SKM-1 (cell line): ENCODE results near the gene ARL9.

Experiments used
- DNase-seq: peaks from one replicate; lab custom pipeline; 2025; ENCODE audit not compliant: unreplicated experiment; lab: John Stamatoyannopoulos, UW

The ARL9 gene

DNA sequence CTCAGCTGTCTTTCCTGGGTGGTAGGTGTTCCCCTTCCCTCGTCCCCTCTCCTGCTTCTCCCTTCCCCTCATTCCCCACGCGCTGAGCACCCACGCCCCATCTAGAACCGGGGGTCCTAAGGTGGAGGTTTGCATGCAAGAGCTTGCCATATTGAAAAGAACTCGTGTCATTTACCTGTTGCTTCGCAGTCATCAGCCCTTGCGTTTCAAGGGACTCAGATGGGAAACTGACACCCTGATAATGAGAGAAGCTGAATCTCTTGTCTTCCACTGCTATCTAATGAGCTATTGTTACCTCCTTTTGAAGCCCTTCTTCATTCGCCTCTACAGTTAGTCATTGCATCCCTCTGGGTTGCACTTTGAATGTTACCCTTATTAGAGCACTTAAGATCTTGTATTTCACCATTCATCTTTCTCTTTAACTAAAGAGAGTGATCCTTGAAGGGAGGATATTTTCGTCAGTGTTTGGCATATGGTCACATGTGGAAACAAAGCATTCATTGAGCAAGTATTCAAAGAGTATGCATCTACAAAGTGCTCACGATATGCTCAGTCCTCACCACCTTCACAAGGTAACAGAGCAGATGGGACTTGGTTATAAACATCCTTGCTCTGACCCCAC is 25.7 kb downstream of the ARL9 start:
- no peak for DNase-seq

DNA sequence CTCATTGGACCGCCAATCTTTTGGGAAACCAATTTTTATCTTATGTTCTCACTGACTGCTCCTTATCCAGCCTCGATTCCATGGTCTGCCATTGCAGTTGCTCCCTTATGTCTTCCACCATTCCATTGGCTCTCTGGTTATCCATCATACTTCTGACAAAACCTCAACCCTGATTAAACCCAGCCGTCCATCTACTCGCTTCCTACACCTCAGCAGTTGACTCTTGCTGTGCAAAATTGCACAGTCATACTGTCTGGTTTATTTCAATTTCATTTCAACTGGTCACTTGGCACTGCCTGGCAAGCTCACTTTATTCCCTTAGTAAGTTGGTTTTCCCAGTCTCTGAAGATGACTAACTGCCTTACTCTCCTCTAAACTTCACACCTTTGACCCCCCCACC is 26.2 kb downstream of the ARL9 start:
- no peak for DNase-seq

GRCh38 chr4:56532239-56532638 is 26.6 kb downstream of the ARL9 start:
- DNase-seq = no peak

GRCh38 chr4:56535915-56536314 is 30.3 kb downstream of the ARL9 start:
- no peak for DNase-seq

DNA sequence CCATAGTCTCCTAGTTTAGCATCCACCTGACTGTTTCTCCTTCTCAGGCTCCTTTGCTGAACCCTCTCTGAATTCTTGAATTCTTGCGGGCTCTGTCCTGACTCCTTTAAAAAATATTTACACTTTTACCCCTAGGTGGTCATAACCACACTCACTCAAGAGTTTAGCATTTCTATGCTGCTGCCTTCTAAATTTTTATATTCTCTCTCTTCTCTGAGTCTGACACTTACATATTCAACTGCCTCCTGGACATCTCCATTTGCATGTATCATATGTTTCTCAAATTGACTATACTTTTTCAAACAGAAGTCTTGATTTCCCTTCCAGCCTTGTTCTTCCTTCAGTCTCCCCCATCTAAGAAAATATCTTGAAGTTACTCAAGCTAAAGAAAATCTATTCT is 31.6 kb downstream of the ARL9 start:
- no peak for DNase-seq

- DNase-seq = peak; percentile 19
Observed at GRCh38 chr4:56540826-56541225, 35.2 kb downstream of the ARL9 start.

DNA sequence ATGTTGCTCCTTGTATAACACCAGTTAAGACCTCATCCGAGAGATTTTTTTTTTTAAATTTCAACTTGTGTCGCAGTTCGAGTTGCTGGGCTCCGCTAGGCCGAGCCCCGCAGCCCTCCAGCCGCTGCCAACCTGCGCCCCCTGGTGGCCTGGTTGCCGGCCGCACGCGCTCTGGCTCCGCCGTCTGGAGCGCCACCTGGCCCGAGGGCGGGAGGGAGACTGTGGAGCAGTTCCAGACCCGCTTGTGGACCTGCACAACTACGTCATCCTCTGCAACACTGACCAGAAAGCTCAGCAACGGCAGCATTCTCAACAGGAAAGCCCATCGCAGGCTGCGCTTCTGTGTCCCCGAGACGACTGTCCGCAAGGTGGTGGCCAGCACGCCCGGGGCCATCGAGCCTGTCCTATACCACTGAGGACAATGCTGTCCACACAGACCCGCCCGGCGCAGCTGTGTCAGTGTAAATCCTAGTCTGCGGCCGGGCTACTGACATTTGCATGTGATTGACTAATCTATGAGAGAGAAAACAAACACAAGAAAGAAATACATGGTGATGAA is 39.1 kb downstream of the ARL9 start:
- DNase-seq = peak; percentile 38

DNA sequence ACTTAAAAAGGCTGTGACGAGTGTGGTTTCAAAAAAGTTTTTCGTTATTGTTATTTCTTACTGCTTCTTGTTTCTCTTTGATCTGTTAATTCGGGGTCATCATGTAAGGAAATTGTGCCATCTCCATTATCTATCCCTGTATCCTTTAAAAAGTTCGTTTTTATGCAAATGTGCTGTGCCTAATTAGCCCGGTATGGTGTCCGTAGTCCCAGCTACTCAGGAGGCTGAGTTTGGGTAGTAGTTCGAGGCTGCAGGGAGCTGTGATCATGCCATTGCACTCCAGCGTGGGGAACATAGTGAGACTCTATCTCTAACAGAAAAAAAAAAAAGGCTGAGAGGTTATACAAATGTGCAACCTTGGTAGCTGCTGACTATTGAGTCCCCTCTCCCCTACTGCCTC is 45.1 kb downstream of the ARL9 start:
- DNase-seq = no peak

DNA sequence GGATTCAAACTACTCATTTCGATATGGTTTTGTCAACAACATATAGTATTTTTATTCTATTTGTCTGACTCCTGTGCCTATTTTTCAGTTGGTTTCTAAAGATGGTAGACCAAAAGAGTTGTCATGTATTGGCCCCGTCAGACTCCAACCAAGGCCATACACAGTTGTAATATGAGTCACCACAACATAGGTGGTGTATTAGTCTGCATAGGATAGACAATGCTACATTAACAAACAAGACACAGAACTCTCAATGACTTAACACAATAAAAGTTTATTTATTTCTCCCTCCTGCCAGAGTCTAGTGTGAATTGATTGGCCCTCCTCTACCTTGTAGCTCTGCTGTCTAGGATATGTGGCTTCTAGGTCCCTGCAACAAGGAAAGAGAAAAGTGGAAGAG is 45.9 kb downstream of the ARL9 start:
- no peak for DNase-seq

GRCh38 chr4:56552273-56552672 is 46.7 kb downstream of the ARL9 start:
- no peak for DNase-seq

DNA sequence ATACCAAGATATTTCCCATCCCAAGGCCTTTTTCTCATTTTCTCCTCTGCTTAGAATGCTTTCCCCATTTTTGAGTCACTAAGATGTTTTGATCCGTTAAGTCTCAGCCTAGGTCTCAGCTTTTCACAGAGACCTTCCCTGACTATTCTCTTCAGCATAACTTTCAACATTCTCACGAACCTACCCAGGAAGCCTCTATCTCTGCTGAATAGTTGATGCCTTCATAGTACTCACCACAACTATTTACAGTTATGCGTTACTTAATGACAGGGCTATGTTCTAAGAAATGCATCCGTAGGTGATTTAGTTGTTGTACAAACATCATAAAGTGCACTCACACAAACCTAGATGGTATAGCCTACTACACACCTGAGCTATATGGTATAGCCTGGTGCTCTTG is 64.5 kb downstream of the ARL9 start:
- DNase-seq = no peak
